HG03378 (cell line): ENCODE results near the gene SALL2.

Experiments
- ATAC-seq: cut with Tn5 transposase; IDR thresholded peaks from one replicate; pipeline ENCODE4 v1.9.1; 2021; ENCODE audit warnings: mild to moderate bottlenecking, moderate library complexity; ENCODE audit not compliant: unreplicated experiment

The SALL2 gene

GRCh38 chr14:21494902-21495762 is 31.0 kb downstream of the SALL2 start:
- ATAC-seq, result no peak

- no peak for ATAC-seq
Observed at GRCh38 chr14:21486640-21487087, 39.5 kb downstream of the SALL2 start.

- peak; percentile 98 for ATAC-seq
Observed at GRCh38 chr14:21476925-21477681, 49.0 kb downstream of the SALL2 start, which contains the start of the genes RAB2B and TOX4. Gene RAB2B (minus strand): TSS chr14:21476959. CDS start chr14:21476872, 87 bp downstream. Gene TOX4 (plus strand): TSS chr14:21477195. CDS start chr14:21477279, 84 bp downstream.

GRCh38 chr14:21476523-21476924 is 49.6 kb downstream of the SALL2 start:
- peak; percentile 10 for ATAC-seq

GRCh38 chr14:21475767-21476522 is 50.2 kb downstream of the SALL2 start:
- no peak for ATAC-seq
